HG02642 (cell line): Measurements from ENCODE around the gene KIAA0040.

ENCODE experiments used
- ATAC-seq: cut with Tn5 transposase; IDR thresholded peaks from one replicate; pipeline ENCODE4 v1.9.1; 2021; ENCODE audit warnings: mild to moderate bottlenecking; ENCODE audit not compliant: unreplicated experiment, poor library complexity

The KIAA0040 gene

DNA sequence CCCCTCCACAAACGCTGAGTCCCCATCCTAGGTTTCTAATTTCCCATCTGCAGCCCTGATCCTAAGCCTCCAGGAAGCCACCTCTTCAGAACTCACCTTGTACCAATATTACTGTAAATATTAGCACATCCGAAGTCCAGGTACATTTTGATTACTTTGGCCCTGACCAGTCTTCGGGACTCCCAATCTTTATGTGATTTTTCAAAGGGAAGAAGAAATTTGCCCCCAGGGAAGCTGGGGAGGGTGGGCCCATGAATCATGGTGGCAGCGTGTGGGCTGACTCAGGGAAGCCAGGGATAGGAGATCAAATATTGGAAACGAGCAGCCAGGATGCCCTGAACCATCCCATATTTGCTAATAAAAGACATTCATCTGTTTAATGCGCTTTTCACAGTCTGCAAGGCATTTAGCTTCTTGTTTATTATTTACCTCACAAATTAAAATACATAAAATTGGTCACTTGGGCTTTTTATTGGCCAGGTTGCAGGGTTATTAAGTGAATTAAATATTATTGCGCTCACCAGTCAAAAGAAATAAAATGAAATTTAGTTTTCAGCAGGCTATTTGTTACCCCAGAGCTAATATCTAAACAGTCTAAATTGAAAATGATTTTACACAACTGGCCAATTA is 46.6 kb downstream of the KIAA0040 start:
- ATAC-seq = no peak

DNA sequence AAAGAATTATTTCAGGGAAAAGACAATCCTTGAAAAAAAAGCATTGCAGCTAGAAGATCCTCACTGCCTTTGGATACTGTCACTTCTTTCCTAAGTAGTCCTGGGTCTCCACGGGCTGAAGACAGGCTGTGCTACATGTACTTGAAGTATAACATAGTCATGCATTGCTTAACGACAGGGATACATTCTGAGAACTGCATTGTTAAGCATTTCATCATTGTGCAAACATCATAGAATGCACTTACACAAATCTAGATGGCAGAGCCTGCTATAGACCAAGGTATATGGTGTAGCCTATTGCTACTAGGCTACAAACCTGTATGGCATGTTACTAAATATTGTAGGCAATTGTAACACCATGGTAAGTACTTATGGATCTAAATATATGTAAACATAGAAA is 54.0 kb downstream of the KIAA0040 start:
- ATAC-seq = no peak

DNA sequence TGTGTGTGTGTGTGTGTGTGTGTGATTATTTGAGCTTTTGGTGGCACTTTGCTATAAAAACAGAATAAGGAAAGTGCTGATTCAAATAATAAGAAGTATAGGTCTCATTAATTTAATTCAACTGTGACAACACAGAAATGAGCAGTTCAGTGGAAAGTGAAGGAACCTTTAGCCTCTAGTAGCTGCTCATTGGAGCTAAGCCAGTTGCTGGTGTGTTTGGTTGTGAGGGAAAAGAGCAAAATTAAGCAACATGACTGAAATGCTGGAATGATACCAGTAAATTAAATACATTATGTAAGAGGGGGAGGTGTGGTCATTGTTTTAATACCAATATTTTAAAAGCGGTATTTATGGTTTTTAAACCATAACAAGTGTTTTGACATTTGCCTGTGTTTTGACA is 55.2 kb downstream of the KIAA0040 start:
- no peak for ATAC-seq

DNA sequence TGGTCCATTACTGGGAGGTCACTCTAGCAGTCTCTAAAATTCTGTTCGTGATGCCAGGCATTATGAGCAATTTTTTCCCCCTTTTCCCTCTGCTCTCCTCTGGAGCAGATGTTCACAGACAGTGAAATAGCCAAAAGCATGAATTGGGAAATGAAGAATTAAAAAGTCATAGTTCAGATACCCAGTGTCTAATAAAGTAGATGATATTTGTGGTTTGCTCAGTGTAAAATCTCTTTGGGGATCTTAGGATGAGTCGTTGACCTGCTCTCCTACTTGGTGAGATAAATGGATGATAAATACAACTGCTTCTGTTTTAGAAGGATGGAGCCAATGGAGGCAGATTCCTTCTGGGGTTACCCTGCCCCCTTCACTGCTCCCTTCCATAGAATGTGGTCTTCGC is 56.3 kb downstream of the KIAA0040 start:
- no peak for ATAC-seq

DNA sequence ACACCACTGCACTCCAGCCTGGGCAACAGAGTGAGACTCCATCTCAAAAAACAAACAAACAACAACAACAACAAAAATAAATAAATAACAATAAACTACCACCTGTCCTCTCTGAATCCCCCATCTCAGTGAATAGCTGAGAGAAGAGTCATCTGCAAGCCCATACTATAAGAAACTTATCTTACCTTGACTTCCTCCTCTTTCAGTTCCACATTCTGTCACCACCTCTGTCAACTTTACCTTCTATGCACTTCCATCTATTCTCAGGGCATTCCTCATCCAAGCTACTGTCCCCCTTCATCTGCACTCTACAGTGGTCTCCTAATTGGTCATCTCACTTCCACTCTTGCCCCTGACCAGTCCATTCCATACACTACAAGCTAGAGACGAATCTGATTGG is 58.1 kb downstream of the KIAA0040 start:
- ATAC-seq = no peak

DNA sequence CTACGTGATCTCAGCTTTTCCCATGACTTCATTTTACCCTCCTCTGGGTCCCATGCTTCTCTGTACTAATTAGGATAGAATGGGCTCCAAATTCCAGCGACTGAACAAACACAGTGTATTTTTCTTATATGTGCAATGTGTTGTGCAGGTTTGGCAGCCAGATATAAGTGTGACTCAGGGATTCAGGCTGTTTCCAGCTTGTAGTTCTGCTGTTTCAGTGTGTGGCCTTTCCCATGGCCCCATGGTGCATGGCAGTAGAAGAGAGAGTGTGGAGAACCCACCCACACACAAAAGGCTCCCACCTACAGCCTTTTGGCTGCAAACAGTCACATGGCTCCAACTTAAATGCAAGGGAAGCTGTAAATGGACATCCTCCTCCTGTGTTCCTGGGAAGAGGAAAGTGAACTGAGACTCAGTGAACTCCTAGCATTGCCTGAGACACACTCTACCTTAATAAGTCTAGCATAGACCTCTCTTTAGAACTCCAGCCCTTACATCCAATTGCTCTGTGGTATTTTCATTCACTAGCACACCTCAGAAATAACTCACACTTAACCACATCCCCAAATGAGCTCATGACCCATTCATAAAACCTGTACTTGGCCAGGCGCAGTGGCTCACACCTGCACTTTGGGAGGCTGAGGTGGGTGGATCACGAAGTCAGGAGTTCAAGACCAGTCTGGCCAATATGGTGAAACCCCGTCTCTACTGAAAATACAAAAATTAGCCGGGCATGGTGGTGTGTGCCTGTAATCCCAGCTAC is 58.7 kb downstream of the KIAA0040 start:
- ATAC-seq = no peak

DNA sequence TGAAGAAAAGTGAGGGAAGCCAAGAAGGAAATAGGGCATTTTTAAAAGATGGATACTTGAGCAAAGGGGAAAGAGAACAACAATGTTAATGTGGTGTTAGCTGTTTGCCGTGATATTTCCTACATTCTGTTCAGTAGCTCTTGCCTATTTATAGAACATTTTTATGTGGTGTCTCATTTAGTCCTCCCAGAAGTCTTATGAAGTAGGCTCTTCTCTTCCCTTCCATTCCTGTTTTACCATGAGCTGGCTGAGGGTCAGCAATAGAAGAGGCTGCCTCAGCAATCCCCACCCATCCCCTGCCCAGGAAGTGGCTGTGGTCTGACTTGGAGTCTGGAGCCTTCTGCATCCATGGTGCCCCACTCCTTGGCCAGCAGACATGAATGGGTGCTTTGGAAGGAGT is 60.1 kb downstream of the KIAA0040 start:
- ATAC-seq = no peak

DNA sequence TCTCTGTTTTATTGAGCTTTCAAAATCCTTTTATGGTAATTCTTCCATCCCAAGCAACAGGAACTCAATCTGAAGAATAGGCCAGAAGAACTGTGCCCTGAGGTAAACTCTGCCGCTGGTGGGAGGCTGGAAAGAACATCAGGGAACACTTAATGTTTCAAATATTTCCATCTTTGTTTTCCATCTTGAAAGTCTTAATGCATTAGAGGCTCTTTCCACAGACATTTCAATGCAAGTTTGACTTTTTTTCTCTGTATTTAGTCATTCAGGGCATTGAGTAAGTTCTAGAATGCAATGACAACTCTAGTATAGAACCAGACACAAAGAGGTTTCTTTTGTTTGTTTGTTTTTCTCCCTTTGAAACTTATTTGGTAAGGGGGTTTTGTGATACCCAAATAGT is 61.5 kb downstream of the KIAA0040 start:
- ATAC-seq = no peak

DNA sequence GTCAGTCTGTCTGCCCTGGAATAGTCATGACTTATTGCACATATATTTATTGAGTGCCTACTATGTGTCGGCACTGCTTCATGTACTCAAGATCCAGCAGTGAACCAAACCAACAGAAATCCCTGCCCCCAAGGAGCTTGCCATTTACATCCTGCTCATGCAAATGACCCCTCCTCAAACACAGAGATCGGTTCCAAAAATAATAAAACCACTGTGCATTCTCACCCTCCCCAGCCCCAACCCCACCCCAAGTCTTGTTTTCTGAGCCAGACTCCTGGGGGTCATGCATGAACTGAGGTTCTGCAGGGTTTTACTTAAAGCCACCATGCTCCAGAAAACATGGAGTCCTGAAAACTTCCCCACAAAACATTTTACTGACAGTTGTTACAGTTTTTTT is 61.9 kb downstream of the KIAA0040 start:
- no peak for ATAC-seq

DNA sequence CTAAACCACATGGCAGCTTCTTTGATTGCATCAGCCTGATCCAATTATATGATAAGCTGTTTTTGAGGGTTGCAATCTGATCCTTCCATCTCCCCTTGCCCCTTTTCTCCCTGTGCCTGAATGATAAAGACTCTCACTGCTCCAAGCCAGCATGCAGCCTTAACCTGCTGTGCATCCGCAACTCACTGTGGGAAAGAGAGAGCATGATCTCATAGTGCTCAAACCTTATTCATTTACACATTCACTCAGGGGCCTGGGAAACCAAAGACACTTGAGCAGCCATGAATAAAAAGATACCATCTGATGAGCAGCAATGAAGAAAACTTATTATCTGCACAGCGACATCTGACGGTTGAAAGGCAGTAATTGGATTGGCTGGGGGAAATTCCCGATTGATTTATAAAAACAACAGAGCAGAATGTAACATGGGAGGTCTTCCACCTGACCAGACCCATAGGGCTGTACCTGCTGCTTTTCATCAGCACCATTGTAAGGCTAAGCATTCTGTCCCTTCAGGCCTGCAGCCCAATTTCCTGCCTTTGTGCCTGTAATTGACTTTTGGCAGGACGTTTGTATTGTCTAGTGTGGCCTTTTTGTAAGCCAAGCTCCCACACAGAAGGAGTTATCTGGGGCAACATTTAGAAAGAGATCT is 62.5 kb downstream of the KIAA0040 start:
- no peak for ATAC-seq

DNA sequence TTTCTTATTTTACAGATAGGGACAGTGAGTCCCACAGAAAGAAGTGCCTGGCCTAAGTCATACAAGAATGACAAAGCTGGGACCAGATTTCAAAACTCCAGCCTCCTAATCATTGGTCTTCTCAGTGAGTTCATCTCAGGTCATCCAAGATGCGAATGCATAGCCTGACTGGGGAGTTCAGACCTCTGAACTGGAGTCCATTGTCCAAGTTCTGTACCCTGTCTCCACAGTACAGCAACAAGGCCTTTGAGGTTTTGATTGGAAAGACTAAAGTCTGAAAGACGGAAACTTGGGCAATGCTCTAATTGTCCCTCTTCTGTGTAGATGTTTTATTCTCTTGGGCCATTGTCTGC is 63.0 kb downstream of the KIAA0040 start:
- ATAC-seq = no peak

DNA sequence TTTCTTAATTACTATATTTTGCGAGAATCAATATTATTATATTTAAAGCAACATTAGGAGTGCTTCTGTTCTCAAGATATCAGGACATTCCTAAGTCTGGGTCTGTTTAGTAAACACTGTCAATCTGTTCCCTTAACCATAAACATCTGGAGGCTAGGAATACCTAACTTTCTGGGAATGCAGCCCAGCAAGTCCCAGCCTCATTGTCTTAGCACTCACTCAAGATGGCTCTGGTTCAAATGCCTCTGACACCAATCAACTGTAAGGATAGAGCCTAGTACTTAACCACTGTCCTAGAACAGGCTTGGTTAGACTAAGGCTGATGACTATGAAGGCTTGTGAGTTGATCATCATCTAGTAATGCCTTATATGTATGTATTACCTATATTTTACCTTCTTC is 63.4 kb downstream of the KIAA0040 start:
- no peak for ATAC-seq

DNA sequence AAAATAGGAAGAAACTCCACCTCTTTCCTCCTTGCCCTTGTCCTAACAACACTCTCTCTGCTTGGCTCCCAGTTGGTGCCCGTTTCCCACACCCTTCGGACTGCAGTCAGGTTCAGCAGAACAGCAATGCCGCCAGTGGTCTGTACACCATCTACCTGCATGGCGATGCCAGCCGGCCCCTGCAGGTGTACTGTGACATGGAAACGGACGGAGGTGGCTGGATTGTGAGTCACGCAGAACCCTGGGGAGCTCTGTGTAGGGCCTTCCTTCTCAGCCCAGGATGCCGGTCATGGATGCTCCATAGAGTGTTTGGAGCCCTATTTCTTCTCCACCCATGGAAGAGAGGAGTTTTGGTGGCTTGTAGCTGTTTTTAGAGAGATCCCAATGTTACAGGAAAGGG is 64.1 kb downstream of the KIAA0040 start:
- no peak for ATAC-seq

DNA sequence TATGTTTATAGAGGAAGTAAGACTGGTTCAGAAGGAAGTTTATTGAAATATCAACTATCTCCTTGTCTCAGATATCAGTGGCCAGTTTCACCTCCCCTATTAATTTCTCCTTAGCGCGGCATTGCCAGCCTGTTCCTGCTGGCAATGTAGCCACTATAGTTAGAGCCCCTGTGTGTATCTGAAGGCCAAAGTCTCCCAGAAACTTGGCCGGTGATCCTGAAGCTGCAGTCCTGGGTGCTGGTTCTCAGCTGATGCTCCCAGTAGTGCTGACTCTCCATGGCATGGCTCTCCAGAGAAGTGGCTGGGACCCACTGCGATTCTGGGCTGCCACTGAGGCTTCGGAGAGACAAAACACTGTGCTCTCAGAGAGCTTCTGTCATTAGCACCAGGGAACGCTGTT is 65.0 kb downstream of the KIAA0040 start:
- ATAC-seq = no peak

DNA sequence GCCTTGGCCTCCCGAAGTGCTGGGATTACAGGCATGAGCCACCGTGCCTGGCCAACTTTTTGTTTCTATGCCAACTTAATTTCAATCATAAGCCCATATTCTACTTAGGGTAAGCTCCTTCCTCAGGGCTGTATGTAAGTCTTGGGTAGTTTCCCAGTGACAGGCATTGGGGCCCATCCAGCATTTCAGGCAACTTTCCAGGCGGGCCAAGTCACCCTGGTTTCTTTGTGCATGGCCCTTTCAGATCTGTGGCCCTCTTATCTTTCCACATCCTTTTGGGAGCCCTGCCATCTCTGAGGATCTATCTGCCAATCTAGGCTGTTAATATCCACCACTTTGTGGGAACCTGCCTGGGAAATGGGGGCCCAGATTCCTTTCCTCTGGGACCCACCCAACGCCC is 66.2 kb downstream of the KIAA0040 start:
- ATAC-seq = no peak

DNA sequence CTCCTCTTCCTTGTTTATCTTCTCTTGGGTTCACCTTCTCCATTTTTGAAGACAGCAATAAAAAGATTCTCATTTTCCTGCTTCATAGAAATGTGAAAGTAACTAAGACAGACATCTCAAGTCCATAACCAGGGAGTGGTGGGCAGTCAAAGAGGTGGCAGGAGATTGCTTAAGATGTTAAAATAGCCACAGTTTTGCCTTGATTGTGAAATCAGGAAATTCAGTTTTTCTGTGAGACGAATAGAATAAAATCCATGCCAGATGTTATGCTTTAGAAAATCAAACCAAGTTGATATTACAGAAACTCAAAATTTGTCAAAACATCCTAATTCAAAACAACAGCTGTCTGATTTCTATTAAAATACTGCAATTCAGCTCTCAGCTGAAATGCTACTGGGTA is 67.7 kb downstream of the KIAA0040 start:
- ATAC-seq = no peak

DNA sequence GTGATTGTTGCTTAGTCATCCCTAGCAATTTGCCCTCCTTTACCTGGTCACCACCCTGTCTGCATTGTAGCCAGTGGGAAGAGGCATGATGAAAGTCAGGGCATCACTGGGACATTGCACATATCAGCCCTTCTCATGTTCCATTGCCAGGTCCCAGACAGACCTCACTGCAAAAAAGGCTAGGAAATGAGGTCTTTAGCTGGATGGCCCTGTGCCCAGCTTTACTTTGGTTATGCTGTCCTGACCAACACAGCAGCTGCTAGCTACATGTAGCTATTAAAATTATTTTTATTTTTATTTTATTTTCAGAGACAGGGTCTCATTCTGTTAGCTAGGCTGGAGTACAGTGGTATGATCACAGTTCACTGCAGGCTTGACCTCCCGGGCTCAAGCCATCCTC is 72.1 kb downstream of the KIAA0040 start:
- no peak for ATAC-seq

DNA sequence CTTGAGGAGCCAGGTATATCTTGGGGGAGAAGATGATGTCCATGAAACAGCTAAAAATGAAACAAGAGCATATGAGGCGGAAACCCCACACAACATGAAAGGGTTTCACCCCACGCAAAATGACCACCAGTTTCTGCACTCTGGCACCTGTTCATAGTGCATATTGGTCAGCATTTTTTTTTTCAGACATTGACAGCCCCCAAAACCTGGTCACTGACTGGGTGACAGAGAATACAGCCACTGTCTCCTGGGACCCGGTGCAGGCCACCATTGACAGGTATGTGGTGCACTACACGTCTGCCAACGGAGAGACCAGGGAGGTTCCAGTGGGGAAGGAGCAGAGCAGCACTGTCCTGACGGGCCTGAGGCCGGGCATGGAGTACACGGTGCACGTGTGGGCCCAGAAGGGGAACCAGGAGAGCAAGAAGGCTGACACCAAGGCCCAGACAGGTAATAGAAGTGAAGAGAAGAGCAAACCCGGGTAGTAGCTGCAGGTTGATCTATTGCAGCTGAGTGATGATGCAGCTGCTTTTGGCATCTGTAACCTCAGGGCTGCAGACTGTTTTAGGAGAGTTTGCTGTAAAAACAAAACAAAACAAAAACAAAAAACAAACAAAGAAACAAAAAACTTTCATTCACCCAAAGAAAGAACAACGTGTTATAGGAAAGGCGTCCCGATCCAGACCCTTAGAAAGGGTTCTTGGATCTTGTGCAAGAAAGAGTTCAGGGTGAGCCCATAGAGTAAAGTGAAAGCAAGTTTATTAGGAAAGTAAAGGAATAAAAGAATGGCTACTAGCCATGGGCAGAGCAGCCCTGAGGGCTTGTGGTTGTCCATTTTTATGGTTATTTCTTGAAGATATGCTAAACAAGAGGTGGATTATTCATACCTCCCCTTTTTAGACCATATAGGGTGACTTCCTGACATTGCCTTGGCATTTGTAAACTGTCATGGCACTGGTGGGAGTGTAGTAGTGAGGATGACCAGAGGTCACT is 73.9 kb downstream of the KIAA0040 start:
- peak; percentile 54 for ATAC-seq

DNA sequence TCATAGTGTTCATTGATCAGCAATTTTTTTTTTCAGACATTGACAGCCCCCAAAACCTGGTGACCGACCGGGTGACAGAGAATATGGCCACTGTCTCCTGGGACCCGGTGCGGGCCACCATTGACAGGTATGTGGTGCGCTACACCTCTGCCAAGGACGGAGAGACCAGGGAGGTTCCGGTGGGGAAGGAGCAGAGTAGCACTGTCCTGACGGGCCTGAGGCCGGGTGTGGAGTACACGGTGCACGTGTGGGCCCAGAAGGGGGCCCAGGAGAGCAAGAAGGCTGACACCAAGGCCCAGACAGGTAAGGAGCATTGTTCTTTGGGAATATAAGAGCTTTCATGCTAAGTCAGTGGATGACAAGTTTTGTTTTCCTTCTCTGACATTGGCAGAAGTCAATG is 75.7 kb downstream of the KIAA0040 start:
- ATAC-seq = no peak

DNA sequence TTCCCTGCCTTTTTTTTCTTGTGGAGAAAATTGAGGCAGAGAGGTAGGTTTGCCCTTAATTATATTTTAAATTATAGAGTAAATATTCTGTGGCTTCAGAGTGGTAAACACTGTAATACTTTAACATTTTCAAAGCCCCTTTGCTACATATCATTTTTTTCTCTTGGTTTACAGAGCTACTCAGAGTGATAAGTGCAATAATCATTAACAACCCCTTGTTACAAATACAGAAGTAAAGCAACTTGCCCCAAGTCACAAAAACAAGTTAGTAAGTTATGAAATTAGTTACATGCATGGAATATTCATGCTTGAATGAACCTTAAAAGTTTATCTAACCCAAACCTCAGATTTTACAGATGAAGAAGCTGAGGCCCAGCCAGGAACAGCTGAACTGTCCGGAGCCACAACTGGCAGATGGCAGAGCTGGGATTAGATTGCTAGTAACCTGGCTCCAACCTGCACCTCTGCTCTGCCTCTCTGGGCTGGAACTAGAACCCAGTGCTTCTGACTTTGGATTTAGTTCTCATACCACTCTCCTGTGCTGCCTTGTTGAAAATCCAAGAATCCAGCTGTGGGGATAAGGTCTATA is 76.3 kb downstream of the KIAA0040 start:
- ATAC-seq = no peak
